HG02678 (cell line): ENCODE results near the gene ZYG11A.

ENCODE experiments used
- ATAC-seq: cut with Tn5 transposase; IDR thresholded peaks from one replicate; pipeline ENCODE4 v1.9.1; 2021; ENCODE audit warnings: mild to moderate bottlenecking, moderate library complexity; ENCODE audit not compliant: unreplicated experiment

ZYG11A gene

GRCh38 chr1:52876843-52877242 is 34.3 kb downstream of the ZYG11A start:
- ATAC-seq = no peak

GRCh38 chr1:52877554-52877953 is 35.0 kb downstream of the ZYG11A start:
- no peak for ATAC-seq

DNA sequence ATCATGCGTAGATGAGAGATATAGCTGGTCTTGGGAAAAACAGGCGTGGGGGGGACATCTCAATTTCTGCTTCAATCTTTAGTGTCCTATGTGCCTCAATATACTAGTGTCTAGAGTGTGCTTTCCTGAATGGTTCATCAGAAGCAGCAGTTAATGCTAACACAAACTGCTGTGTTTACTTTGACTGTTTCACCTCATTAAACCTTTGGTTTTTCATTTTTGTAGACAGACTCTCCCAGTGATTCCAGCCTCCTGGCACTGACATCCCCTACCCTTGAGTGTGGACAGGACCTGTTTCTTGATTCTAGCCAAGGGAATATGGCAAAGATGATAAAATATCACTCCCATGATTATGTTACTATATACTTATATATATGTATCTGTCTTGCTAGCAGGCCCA is 37.6 kb downstream of the ZYG11A start:
- no peak for ATAC-seq

DNA sequence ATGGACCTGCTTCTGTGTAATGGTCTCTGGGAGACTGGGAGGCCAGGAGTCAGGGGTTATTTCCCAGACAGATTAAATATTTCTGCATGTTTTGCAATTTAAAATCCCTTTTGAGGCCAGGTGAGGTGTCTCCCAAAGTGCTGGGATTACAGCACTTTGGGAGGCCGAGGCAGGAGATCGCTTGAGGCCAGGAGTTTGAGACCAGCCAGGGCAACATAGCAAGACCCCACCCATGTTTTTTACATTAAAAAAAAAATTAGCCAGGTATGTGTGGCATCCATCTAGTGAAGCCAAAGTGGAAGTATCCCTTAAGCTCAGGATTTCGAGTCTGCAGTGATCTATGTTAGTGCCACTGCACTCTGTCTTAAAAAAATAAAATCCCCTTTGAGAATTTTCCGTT is 44.9 kb downstream of the ZYG11A start:
- no peak for ATAC-seq

DNA sequence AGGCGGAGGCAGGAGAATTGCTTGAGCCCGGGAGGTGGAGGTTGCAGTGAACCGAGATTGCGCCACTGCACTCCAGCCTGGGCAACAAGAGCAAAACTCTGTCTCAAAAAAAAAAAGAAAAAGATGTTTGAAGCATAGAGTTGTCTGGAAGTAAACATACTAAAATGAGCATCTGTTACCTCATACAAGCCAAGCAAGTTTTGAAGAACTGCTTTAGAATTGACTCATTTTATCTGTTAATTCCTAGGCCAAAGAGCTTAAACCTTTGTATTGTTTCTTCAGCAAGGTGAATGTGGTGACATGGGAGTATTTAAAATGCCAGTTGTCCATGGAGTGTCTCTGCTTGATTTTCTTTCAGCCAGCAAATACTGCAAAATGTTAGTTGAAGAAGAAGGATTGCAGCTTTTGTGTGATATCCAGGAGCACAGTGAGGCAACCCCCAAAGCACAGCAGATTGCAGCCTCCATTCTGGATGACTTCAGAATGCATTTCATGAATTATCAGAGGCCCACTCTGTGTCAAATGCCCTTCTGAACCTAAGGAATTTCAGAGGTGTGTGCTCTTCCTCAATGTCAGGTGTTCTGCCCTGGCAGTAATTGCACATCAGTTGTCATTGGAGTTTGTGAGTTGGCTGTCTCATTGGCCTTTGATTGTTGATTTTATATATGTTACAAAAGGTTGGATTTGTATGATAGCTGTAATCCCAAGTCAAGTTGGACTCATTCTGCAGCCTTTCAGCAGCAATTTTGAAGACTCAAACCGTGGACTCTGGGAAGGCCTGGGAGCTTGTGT is 50.1 kb downstream of the ZYG11A start:
- ATAC-seq = no peak

DNA sequence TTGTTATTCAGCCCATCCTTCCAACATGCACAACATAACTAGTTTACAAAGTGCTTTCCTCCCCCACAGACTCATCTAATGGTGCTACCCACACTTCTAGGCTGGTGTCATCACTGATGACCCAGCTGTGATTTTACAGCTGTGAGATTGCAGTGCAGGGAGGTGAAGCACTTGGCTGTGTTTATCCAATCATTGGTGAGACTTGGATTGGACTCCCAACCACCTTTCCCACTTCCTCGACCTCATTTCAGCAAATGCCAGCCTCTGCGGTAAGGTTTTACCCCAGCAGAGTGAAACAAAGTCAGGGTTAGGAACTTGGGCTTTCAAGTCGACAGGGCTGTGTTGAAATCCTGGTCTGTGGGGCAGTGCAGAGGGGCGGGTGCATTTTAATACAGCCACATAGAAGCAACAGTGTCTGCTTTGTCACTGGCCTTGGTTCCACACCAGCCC is 56.9 kb downstream of the ZYG11A start:
- no peak for ATAC-seq

GRCh38 chr1:52900402-52900801 is 57.8 kb downstream of the ZYG11A start:
- ATAC-seq = no peak

DNA sequence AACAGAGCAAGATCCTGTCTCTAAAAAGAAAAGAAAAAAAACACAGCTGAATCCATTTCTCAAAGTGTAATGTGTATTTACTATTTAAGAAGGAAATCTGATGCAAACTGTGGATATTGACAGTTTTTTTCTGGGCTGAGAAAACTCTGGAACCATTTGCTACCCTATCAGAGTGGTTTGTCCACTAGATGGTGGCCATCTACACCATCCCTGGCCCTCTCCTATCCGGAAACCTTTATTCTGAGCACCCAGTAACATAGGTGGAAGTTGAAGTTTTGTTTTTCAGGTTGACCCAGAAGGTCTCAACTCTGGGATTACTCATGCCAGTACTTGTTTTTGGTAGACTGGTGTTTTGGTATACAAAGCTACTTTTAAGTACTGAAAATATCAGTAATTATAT is 58.8 kb downstream of the ZYG11A start:
- ATAC-seq = no peak

DNA sequence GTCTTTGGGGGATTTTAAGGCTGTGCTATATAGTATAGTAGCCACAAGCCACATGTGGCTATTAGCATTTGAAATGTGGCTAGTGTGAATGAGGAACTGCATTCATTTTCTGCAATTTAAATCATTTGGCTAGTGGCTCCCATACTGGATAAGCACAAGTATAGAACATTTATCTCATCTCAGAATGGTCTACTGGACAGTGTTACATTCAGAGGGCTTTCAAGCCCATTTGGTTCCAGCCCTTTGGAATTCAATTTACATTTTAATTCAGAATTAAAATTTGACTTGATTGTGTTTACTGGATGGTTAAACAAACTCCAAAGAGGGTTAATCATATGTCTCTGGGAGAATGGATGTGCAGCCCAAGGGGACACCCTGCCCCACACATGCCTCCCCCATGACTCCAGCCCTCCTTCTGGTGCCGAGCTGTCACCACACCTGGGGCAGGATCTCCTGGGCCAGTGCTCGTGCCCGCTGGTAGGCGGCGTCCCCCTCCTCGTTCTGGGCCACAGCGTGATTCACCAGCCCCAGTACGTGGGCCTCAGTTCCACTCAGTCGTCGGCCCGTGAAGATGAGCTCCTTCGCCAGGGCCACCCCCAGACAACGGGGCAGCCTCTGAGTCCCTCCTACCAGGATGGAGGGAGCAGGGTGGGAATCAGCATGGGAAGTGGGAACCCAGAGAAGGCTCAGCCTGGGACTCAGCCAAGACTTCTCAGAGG is 61.8 kb downstream of the ZYG11A start:
- no peak for ATAC-seq

GRCh38 chr1:52904927-52905698 is 62.6 kb downstream of the ZYG11A start:
- ATAC-seq = no peak

- no peak for ATAC-seq
Measured at GRCh38 chr1:52906135-52906603, 63.6 kb downstream of the ZYG11A start.

- ATAC-seq = no peak
Measured at GRCh38 chr1:52907068-52907811, 64.7 kb downstream of the ZYG11A start.

- ATAC-seq = no peak
Measured at GRCh38 chr1:52907812-52908153, 65.2 kb downstream of the ZYG11A start.

- no peak for ATAC-seq
Measured at GRCh38 chr1:52911541-52911940, 69.0 kb downstream of the ZYG11A start.

DNA sequence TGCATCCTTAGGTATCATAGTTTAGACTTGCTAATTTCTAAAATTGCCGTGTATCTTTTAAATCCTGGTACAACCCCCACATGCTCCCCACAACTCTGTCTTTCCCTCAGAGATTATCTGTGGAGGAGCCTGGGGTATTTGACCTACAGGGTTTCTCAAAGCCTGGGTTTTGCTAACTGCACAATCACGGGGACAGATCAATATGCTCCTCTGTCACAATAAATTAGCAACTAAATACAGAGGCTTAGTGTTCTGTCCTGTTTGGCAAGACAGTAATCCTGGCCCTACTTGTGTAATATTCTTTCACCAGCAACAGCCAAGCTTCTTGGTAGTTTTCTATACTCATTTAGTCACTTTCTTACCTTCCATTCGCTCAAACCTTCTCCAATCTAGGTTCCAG is 70.5 kb downstream of the ZYG11A start:
- ATAC-seq = no peak

GRCh38 chr1:52913537-52913936 is 71.0 kb downstream of the ZYG11A start:
- no peak for ATAC-seq

DNA sequence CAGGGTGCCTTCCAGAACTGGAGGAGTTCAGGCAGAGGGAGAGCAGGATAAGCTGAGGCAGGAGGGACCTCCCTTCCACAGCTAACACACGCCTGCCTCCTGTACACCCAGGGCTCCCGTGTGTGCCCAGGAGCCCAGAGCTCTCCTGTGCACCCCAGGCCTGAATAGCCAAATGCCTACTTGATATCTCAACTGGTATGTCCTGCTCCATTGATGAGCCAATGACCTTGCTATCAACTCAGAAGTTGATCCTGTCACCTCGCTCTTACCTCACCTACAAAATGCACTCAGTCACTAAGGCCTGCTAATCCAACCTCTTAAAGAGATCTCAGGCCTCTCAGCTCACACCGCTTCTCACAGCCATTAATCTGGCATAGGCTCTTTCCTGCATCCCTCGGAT is 71.9 kb downstream of the ZYG11A start:
- ATAC-seq = no peak

GRCh38 chr1:52915211-52915854 is 72.8 kb downstream of the ZYG11A start:
- ATAC-seq = no peak

DNA sequence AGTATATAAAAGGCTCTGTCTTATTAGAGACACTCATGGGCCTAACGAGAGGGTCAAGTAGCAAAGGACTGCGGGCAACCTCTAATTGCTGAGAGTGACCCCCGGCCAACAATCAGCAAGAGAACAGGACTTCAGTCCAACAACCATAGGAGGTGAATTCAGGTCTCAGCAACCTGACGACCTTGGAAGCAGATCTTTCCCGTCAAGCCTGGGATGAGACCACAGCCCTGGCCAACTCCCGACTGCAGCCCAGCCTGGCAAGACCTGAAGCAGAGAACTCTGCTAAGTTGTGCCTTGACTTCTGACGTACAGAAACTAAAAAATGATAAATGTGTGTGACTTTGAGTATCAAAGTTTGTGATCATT is 73.3 kb downstream of the ZYG11A start:
- ATAC-seq = no peak

GRCh38 chr1:52916241-52916975 is 73.8 kb downstream of the ZYG11A start:
- no peak for ATAC-seq
